Sigmoid colon (tissue), 4 donors: ENCODE results near the gene HSD17B11.

Experiments
- CTCF ChIP-seq, 4 experiments: fragments of 450-650 bp in 3 of 4; fragments of 200-600 bp in 1 of 4; IDR thresholded peaks; one replicate each; pipeline ENCODE4 v1.5.1; 2016 to 2019; ENCODE audit warnings: antibody characterized with exemption in 4 of 4, mild to moderate bottlenecking in 3 of 4, moderate library complexity in 2 of 4
- POLR2A ChIP-seq, 2 donors: fragments of 450-650 bp; IDR thresholded peaks; one replicate each; pipeline ENCODE4 v1.6.1; 2016; ENCODE audit warnings: antibody characterized with exemption in 2 of 2, mild to moderate bottlenecking in 2 of 2, moderate library complexity in 2 of 2
- POLR2AphosphoS5 ChIP-seq, 4 donors: sonication (generic); formaldehyde crosslinking; IDR thresholded peaks; one replicate each; pipeline ENCODE4 v1.6.1; 2017; ENCODE audit warnings: antibody characterized with exemption in 4 of 4

- TF ChIP-seq POLR2A (IDR thresholded peaks at IDR 0.05) = no peak
- no peak for TF ChIP-seq CTCF (IDR thresholded peaks at IDR 0.05)
- TF ChIP-seq POLR2AphosphoS5 (IDR thresholded peaks at IDR 0.05) = no peak
These were observed 8.2 kb upstream of the HSD17B11 start for GRCh38 chr4:87399148-87399547.
